ENCODE data around the gene ANKRD52.

GRCh38 chr12:56188778-56189098 lies 69.4 kb downstream of the ANKRD52 start:
- TF ChIP-seq CTCF (IDR thresholded peaks at IDR 0.05) (no peak), POLR2AphosphoS5 (IDR thresholded peaks at IDR 0.05; ENCODE audit: low read depth, low read length) (no peak), SIN3A (IDR thresholded peaks at IDR 0.05; ENCODE audit: borderline replicate concordance, insufficient read depth, low read depth, low read length) (no peak)
